HG02938 (cell line): Measurements from ENCODE around the gene FRMD6.
"Not testable (repeated sequence)": the region's sequence is repeated elsewhere in the genome, so short reads cannot be mapped to it uniquely, and the experiment has no call there.

Experiments used
- ATAC-seq: cut with Tn5 transposase; IDR thresholded peaks from one replicate; pipeline ENCODE4 v1.9.1; 2021; ENCODE audit warnings: mild to moderate bottlenecking, moderate library complexity; ENCODE audit not compliant: unreplicated experiment

The FRMD6 gene

GRCh38 chr14:51628238-51628637 lies 23.5 kb upstream of the FRMD6 start:
- ATAC-seq, result no peak

GRCh38 chr14:51630987-51631386 lies 20.7 kb upstream of the FRMD6 start:
- no peak for ATAC-seq

- not testable (repeated sequence) for ATAC-seq
These were observed 18.4 kb upstream of the FRMD6 start for GRCh38 chr14:51633298-51633697.

GRCh38 chr14:51636109-51636508 lies 15.6 kb upstream of the FRMD6 start:
- no peak for ATAC-seq

GRCh38 chr14:51638071-51638944 lies 13.4 kb upstream of the FRMD6 start:
- ATAC-seq, result no peak

- no peak for ATAC-seq
These were observed 11.9 kb upstream of the FRMD6 start for GRCh38 chr14:51639668-51640316.

GRCh38 chr14:51643140-51643539 lies 8.6 kb upstream of the FRMD6 start:
- no peak for ATAC-seq

- ATAC-seq, result no peak
These were observed 7.3 kb upstream of the FRMD6 start for GRCh38 chr14:51644217-51644933.

- no peak for ATAC-seq
These were observed 3.4 kb upstream of the FRMD6 start for GRCh38 chr14:51648296-51648695.

- ATAC-seq, result no peak
These were observed 858 bp upstream of the FRMD6 start for GRCh38 chr14:51650716-51651387.

GRCh38 chr14:51652168-51653078 lies 713 bp downstream of the FRMD6 start:
- peak; percentile 35 for ATAC-seq

- ATAC-seq, result no peak
These were observed 1.5 kb downstream of the FRMD6 start for GRCh38 chr14:51653079-51653774.

GRCh38 chr14:51653775-51654532 lies 2.2 kb downstream of the FRMD6 start:
- ATAC-seq, result no peak

- no peak for ATAC-seq
These were observed 2.8 kb downstream of the FRMD6 start for GRCh38 chr14:51654533-51654845.

- ATAC-seq, result no peak
These were observed 6.1 kb downstream of the FRMD6 start for GRCh38 chr14:51657762-51658161.

GRCh38 chr14:51658441-51659173 lies 6.9 kb downstream of the FRMD6 start:
- no peak for ATAC-seq

GRCh38 chr14:51660741-51661140 lies 9.0 kb downstream of the FRMD6 start:
- ATAC-seq, result no peak

- no peak for ATAC-seq
These were observed 9.8 kb downstream of the FRMD6 start for GRCh38 chr14:51661504-51661903.
